H7 (cell line): ENCODE measurements around the gene AVEN. TPM values are rescaled to one million over a fixed set of nuclear protein-coding genes. Genes with fewer than 3 reads are reported as not detected.
A peak's percentile ranks its signal among the peaks of the same experiment; 100 is the strongest.

Experiments
- DNase-seq: peaks from one replicate; pipeline ENCODE4 v3.0.0; 2012
- H3K27me3 ChIP-seq: 2 replicates; pipeline ENCODE4 v1.6.0; 2011; ENCODE audit warnings: mild to moderate bottlenecking, low read length; ENCODE audit not compliant: control insufficient read depth, insufficient read depth
- H3K36me3 ChIP-seq: replicated peaks from 2 replicates; pipeline ENCODE4 v1.5.1; 2011; ENCODE audit warnings: low read length; ENCODE audit not compliant: control insufficient read depth, insufficient read depth
- H3K4me3 ChIP-seq: 2 replicates; pipeline ENCODE4 v1.5.1; 2011; ENCODE audit warnings: low read depth, mild to moderate bottlenecking, control low read depth, low read length, moderate library complexity; ENCODE audit not compliant: insufficient read depth
- total RNA-seq: library from RNA; depleted of rRNA; stranded (reverse); fragments of >200 nt; shearing (Covaris generic); gene quantifications from 2 replicates; pipeline ENCODE4 v1.2.3, GENCODE V29; 2014

AVEN gene
- total RNA-seq, 1 experiment from 2014 or later = 20.1 TPM

DNA sequence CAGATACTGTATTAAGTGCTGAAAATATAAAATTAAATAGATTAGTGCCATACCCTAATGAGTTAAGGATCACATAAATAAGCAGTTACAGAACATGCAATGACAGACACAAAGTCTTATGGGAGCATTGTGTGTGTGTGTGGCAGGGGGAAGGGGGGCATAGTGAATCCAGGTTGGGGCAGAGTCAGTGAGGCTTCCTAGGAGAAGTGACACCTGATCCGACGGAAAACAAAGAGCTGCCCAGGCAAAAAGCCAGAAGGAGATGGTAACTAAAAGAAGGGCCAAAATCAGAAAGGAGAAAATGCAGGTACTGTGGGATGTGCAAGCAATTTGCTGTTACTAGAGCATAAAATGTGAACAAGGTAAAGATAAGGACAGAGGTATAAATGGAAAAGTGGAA, 150.8 kb downstream of the AVEN start:
- no peak overlapping the region for H3K4me3 ChIP-seq
- H3K36me3 ChIP-seq = no peaks in the 10 kb centered on the region
- no peak for DNase-seq
- H3K27me3 ChIP-seq = no peaks in the 10 kb centered on the region

DNA sequence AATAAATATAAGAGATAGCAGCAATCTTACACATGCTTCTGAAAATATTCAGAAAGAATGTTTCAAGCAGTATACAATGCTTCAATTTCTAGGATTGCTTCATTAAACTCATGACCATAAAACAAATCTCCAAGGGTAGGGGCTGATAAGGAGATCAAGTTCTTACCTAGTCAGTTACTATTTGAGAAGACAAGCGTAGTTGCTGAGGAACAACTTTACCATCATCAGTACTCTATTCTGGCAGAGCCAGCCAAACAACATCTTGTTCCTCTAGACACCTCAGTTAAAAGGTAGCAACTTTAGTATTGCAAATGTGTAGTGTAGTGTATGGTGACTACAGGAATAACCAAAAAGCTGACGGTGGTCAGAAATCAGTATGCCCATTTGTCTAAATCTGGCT, 156.1 kb downstream of the AVEN start:
- H3K27me3 ChIP-seq = no peaks in the 10 kb centered on the region
- no peak overlapping the region for H3K4me3 ChIP-seq
- DNase-seq = no peak
- no peaks in the 10 kb centered on the region for H3K36me3 ChIP-seq

DNA sequence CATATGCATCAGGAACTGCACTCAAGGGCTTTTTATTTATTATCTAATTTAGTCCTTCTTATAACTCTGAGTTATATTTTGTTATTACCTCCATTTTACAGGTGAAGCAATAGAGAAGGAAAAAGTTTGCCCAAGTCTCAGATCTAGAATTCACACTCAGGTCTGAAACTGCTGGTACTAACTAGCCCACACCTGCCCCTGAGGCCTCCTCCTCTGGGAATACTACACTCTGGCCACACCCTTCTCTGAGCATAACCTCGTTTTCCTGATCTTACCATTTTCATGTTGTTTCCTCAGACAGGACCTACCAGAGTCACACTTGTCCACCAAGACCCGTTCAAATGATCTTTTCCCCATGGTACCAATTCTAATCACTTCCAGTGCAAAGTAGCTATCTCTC, 164.8 kb downstream of the AVEN start:
- no peak overlapping the region for H3K4me3 ChIP-seq
- no peak for DNase-seq

DNA sequence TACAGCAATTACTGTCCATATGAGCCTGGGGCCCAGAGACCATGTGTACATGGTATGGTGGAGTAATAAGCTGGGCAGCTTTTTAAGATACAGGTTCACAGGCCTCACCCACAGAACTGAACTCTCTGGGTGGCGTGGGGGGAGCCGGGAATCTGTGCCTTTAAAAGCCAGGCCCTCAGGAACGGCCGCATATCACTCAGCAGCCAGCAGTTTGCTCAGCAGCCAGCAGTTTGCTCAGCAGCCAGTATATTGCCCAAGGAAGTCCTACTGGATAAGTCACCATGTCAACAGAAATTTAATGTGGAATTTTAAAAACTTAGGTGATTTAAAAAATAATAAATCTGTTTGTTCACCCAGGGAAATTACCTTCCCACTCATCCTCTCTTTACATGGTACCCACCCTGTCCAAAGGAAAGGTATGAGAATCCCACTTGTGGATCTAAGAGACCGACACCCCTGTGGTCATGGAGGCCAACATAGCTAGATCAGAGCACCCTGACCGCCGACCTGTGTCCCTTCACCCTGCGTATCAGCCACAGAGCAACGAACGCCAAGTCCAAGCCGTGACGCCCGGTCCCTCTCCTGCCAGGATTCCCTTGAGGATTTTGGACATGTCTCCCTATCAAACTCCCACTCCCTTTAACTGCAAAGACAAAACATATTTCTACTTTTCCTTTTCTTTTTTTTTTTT, 166.4 kb downstream of the AVEN start:
- no peak for DNase-seq
- no peaks in the 10 kb centered on the region for H3K36me3 ChIP-seq
- H3K4me3 ChIP-seq = no peak overlapping the region
- H3K27me3 ChIP-seq = no peaks in the 10 kb centered on the region

More for the DNA sequence above, 164.8 kb downstream of the AVEN start:
- Histone ChIP-seq H3K36me3 (no peaks in the 10 kb centered on the region), H3K27me3 (no peaks in the 10 kb centered on the region)

DNA sequence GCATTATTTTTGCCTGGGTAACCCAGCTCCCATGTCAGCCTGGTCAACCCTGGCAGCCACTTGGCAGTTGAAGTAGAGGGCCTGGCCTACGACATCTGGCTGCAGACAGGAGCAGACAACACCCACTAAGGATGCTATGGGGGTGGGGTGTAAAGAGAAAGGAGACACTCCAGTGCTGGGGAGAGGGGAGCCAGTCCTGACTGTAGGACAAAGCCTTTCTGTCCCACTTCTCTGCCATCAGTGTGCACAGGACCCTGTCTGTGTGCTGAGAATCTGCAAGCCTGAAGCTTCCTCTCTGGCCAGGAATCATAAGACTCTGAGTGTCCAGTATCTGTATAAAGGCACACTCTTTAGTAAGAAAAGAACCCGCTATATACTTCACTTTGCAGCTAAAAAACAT, 167.0 kb downstream of the AVEN start:
- H3K4me3 ChIP-seq = no peak overlapping the region
- no peak for DNase-seq
- no peaks in the 10 kb centered on the region for H3K36me3 ChIP-seq
- H3K27me3 ChIP-seq = no peaks in the 10 kb centered on the region

DNA sequence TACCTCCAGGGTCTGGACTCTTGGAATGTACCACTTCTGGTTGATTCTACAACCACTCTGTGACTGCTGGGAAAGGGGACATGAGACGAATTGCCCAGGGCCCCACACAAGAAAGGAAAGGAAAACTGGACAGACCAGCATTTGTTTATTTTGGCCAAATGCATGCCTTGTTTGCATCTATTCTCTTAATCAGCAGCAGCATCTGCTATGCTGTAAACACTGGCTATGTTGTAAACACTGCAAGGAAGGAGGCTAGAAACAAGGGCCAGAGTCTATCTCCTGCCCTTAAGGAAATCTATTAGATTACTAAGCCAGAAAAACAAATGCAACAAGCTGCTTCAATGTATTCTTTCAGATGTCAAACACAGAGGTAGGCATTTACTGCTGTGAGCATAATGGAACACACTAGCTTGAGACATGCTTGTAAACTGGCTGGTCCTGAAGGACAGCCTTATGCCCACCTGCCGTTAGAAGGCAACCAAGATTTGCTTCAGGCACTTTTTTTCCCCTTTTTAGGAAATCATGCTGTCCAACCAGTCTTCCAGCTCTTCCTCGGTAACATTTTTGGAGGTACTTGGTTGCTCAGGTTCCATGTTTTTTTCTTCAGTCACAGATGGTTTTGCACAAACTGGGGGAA, 172.8 kb downstream of the AVEN start:
- DNase-seq = no peak
- Histone ChIP-seq H3K36me3 (no peaks in the 10 kb centered on the region), H3K4me3 (no peak overlapping the region), H3K27me3 (no peaks in the 10 kb centered on the region)

DNA sequence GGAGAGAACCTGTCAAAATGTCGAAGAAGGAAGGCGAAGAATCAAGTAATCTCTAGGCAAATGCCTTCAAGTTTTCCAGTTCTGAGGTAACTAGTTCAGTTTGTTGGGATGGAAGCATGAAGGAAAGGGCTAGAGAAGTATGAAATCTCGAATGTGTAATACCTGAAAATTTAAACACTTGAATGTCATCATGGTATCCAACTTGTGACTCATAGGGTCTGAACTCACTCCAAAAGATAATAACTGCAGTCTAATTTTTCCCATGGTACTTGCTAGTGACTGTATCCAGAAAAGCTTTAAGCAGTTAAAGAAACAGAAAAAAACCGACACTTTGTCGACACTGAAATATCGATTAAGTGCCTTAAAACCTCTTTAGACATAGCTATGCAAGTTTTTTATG, 173.6 kb downstream of the AVEN start:
- no peaks in the 10 kb centered on the region for H3K27me3 ChIP-seq
- no peak for DNase-seq
- no peaks in the 10 kb centered on the region for H3K36me3 ChIP-seq
- no peak overlapping the region for H3K4me3 ChIP-seq

DNA sequence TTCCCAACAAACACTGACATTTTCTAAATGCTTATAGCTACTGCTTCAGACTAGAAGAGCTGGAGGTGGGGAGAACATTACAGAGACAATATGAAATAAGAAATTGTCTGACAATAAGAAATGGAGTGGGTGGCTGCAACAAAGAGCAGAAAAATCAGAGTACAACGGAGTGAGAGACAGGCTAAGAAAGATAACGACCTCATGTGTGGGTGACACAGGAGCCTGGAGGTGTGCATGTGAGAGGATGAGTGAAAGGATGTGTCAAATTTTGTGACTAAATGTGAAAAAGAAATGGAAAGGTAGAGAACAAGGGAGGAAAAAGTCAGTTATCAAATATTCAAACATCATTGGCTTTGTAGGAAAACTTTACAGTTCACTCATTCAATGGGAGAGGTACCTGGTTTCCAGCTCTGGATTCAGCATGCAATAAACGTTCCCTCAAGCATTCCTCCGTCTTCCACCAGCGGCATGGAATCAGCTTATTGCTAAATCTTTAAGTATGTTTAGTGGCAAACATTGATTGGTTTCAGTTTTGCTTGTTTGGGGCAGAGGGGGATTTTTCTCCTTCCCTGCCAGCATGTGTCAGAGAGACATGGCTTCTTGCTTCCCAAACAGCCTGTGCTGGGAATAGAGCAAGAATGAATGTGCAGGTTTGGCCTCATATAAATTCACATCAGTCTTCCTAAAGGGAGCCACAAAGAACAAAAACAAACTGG, 174.5 kb downstream of the AVEN start:
- Histone ChIP-seq H3K36me3 (no peaks in the 10 kb centered on the region), H3K4me3 (no peak overlapping the region), H3K27me3 (no peaks in the 10 kb centered on the region)
- no peak for DNase-seq

DNA sequence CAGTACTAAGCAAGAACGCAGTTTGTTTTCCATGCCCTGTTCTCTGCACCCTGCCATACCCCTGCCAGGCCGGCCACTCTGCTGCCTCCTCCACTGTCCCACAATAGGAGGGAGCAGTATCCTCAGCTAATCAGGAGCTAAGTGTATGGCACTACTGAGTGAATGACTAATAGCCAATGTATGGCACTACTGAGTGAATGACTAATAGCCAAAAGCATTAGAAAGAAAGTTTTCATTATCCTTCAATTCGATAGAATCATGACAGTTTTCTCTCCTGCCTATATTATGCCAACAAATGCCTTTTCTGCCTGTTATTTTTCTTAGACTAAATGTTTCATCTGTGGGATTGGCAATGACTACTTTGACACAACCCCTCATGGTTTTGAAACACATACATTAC, 178.2 kb downstream of the AVEN start:
- Histone ChIP-seq H3K27me3 (no peaks in the 10 kb centered on the region), H3K4me3 (no peak overlapping the region), H3K36me3 (no peaks in the 10 kb centered on the region)
- DNase-seq = no peak

DNA sequence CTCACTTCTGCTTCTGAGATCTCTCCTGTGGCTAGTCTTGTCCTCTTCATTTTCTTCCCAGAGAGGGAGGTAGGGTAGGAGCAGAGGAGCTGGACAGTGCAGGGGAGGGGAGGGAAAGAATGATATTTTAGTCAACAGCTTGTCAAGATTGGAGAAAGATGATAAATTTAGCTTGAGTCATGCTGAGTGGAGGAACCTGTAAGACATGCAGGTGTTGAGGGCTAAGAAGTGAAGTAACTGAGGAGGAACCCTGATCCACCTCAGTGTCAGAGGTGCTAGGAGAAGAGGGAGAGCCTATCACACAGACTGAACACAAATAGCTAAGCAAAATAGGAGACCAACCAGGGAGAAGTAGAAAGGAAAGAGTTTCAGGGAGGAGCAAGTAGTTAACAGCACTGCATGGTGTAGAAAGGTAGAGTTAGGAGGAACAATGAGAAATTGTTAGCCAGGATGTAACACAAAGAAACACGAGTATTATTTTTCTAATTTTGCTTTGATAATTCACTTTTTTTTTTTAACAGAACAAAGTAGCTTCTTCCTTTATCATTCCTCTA, 178.9 kb downstream of the AVEN start:
- Histone ChIP-seq H3K36me3 (no peaks in the 10 kb centered on the region), H3K4me3 (no peak overlapping the region), H3K27me3 (no peaks in the 10 kb centered on the region)
- peak; percentile 22 for DNase-seq

DNA sequence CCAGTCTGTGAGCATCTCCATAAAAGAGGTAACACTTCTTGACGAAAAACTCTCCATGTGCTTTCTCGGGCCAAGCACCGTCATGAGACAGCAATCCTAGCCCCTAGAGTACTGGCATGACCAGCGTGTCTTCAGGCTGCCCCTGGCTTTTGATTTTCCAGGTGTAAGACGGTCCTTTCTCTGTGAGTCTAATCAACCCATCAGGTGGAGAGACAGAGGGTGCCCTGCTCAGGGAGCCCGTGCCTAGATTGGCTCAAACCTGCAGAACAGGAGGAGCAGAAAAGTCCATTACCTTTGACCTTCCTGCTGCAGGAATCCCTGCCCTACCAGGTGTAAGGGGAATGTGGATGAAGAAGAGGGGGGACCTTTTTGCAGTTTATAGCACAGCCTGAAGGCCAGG, 180.2 kb downstream of the AVEN start:
- Histone ChIP-seq H3K36me3 (no peaks in the 10 kb centered on the region), H3K4me3 (no peak overlapping the region), H3K27me3 (no peaks in the 10 kb centered on the region)
- DNase-seq = no peak

DNA sequence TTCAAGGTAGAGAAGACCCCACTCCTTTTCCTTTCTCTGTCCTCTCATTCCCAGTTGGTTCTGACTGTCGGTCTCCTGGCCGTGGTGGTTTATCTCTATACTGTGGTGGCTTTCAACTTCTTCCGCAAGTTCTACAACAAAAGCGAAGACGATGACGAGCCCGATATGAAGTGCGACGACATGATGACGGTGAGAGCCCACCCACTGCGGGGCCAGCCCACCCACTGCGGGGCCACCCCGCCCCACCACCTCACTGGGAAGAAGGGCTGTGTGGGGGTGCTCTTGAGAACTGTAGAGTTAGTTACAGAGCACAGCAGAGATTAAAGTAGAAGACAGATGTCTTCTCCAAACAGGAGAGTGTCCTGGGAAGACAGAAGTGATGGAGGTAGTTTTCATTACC, 181.3 kb downstream of the AVEN start:
- Histone ChIP-seq H3K4me3 (no peak overlapping the region), H3K27me3 (no peaks in the 10 kb centered on the region), H3K36me3 (no peaks in the 10 kb centered on the region)
- no peak for DNase-seq

DNA sequence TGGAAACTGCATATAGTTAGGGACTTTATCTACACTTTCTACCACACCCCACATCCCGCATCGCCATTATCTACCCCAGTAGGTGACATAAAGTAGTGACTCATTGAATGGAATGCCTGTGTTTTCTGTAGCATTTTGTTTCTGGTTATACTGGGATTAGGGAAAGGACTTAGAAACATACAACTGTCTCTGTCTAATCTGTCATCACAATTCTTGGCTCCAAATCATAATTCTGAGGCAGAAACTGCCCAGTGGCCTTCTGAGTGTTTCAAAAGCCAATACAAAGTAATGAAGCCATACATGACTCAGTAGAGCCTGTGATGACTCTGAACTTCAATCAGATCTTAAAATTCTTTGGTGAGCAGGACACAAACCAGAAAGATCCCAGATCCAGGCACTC, 186.4 kb downstream of the AVEN start:
- no peak for DNase-seq
- no peaks in the 10 kb centered on the region for H3K36me3 ChIP-seq

DNA sequence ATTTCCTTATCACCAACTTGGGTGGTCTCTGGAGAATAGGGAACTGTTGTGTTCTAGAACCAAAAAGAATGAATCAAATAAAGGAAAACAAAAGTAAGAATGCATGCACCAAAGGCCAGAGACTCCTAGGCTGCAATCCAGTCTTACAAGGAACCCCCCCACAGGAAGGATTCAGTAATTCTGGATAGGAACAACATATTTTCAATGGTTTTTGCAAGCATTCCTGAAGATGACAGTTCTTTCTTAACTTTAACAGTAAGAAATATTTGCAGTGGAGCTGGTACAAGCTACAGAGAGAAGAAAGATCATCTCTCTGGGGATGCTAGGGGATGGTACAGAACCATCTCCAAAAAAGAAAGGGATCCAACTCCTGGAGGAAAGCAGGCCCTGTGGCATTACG, 186.9 kb downstream of the AVEN start:
- no peak for DNase-seq
- no peaks in the 10 kb centered on the region for H3K27me3 ChIP-seq
- H3K4me3 ChIP-seq = no peak overlapping the region
- no peaks in the 10 kb centered on the region for H3K36me3 ChIP-seq

More for the DNA sequence above, 186.4 kb downstream of the AVEN start:
- Histone ChIP-seq H3K4me3 (no peak overlapping the region), H3K27me3 (no peaks in the 10 kb centered on the region)

DNA sequence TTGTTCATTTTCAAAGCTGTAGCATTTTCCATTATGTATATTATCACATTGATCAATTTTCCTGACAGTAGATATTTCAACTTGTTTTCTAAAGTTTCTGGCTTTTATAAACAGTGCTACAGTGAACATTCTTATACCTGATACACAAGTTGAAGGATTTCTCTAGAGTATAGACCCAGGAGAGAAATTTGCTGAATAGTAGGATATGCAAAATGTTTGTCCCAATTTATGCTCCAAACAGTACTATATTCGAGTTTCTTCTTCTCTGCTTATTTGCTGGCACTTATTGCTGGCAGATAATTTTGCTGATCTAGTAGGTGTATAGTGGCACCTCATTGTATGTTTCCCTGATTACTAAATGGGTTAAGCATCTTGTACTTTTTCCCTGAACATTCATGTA, 187.9 kb downstream of the AVEN start:
- H3K27me3 ChIP-seq = no peaks in the 10 kb centered on the region
- no peak for DNase-seq
- H3K4me3 ChIP-seq = no peak overlapping the region
- no peaks in the 10 kb centered on the region for H3K36me3 ChIP-seq
